Retina (tissue), 1 donor: ENCODE results near the gene STK35.

Source experiments
- DNase-seq: peaks from one replicate; pipeline ENCODE4 v3.0.0-alpha.2; 2016

Gene STK35

DNA sequence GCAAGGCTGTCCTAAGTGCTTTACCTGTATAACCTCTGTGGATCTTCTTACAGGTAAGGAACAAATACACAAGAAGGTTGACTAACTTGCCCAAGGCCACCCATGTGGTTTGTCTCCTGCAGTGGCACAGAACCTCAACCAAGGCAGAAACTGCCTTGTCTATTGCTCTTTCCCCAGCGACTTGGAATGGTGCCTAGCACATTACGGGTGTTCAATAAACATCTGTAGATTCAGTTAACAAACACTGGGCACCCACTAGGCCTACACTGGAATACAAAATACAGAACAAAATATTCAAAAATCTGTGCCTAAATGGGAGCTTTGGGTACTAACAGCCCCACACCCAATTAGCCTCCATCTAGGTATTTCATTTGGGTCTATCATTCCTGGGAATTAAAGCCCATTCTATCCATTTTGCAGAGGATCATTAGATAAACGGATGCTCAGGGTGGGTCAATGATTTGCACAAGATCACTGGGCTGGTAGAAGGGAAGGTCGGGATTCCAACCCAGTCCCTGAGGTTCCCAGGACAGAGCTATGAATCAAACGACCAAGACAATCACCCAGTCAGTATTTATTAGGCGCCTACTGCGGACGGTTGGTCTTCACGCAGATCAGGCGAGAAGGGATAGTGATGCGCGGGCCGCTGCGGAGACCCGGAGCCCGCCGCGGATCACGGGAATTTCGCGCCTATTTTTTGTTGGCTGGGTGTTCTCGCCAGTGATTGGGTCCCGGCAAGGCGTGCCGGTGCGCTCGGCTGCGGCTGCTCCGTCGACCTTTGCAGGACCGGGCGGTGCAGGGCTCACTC is at the start of gene STK35:
Gene STK35 (plus strand): TSS at position 771 of the 808 bp plus-strand sequence. CDS start 55 bp downstream, outside the sequence.
- DNase-seq: no peak

DNA sequence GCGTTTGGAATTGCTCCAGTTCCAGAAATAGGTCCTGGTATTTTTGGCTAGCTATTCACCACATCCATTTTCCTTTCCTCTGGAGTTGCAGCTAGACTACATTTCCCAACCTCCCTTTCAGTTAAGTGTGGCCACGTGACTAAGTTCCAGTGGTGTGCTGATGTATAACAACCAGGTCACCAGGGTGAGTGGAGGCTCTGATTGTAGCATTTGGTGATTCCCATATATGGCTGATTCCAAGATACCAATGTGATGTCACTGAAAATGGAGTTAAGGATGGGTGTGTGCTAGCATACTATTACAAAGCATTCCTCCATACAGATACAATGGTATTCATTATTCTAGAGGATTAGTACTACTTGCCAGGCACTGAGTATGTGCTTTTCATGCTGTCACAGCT is 49.7 kb upstream of the STK35 start:
- DNase-seq: no peak

DNA sequence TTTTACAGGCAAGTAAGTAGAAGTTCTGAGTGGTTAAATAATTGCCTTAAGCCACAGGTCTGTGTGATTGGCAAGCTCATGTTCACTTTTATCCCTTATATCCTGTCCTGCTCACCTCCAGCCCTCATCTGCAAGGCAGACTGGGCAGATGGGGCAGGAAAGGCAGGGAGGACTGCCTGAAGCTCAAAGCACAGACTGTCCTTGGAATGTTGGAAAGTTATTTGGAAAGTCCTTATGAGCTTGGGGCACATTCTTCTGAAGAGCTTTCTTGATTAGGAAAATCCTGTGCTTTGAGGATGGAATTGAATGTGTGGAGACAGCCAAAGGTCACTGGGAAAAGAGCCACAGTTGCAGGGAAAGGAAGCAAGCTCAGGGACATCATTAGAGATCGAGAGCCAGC is 48.9 kb upstream of the STK35 start:
- no peak for DNase-seq

GRCh38 chr20:2053615-2054014 is 48.0 kb upstream of the STK35 start:
- DNase-seq: no peak

- DNase-seq: no peak
Measured at GRCh38 chr20:2054911-2055310, 46.7 kb upstream of the STK35 start.

- DNase-seq: no peak
Measured at GRCh38 chr20:2059411-2059810, 42.2 kb upstream of the STK35 start.

GRCh38 chr20:2065099-2065498 is 36.5 kb upstream of the STK35 start:
- no peak for DNase-seq

GRCh38 chr20:2066461-2067122 is 35.0 kb upstream of the STK35 start:
- no peak for DNase-seq

GRCh38 chr20:2080532-2081224 is 20.9 kb upstream of the STK35 start:
- no peak for DNase-seq

GRCh38 chr20:2084703-2085102 is 16.9 kb upstream of the STK35 start:
- DNase-seq: no peak

GRCh38 chr20:2086177-2086979 is 15.2 kb upstream of the STK35 start:
- no peak for DNase-seq

GRCh38 chr20:2086980-2087377 is 14.6 kb upstream of the STK35 start:
- no peak for DNase-seq

- DNase-seq: no peak
Measured at GRCh38 chr20:2088891-2089290, 12.7 kb upstream of the STK35 start.

GRCh38 chr20:2089447-2089846 is 12.2 kb upstream of the STK35 start:
- DNase-seq: no peak

DNA sequence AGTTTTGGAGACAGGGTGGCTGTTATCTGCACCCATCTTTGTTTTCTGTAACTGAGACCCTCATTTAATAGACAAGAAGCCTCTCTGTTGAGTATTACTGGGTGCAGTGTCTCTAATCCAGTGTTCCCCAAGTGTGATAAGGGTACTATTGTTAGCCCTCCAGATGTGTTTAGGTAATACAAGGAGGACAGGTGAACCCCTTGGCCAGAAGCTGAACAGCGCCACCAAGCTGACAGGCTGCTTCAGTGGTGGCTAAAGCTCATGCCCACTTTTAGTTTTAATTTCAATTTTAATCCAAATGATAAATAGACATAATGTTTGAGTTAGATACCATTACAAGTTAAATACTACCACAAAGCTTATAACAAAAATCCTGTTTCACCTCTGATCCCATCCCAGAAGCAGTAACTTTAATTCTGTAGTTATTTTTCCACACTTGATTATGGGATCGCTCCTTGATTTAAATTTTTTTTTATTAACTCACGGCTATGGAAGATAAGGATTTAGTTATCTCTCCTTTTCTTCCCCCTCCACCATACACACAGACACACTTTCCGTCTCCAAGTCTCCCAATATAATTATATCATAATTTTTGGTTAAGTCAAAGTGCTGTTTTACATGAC is 8.4 kb upstream of the STK35 start:
- no peak for DNase-seq

- DNase-seq: no peak
Measured at GRCh38 chr20:2093883-2094282, 7.7 kb upstream of the STK35 start.

DNA sequence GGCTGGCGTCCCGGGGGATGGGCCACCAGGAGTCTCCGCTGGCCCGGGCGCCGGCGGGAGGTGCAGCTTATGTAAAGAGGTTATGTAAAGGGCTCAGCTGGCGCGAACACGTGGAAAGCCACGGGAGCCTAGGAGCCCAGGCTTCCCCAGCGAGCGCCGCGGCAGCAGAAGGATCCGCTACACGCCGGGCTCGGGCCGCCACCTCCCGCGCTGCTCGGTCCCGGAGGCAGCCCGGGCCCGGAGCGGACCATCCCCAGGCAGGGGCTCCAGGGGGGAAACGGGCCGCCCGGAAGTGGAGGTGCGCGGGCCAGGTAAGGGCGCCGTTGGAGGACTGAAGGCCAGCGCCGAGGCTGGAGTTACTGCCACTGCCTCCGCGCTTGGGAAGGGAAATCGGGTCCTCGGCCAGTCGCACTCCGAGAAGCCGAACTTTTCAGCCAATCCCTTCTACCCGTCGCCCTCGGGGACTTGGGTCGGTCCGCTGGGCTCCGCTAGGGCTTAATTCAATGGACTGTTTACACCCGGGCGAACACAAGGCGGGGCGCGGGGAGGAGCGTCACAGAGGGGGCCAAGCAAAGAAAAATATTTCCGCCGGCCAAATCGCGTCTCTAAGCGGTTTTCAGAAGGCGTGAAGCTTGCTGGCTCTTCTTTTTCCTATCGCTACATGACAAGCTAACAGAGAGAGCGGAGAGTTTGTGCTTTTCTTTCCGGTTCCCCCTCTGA is 398 bp downstream of the STK35 start:
- DNase-seq: peak; percentile 100

DNA sequence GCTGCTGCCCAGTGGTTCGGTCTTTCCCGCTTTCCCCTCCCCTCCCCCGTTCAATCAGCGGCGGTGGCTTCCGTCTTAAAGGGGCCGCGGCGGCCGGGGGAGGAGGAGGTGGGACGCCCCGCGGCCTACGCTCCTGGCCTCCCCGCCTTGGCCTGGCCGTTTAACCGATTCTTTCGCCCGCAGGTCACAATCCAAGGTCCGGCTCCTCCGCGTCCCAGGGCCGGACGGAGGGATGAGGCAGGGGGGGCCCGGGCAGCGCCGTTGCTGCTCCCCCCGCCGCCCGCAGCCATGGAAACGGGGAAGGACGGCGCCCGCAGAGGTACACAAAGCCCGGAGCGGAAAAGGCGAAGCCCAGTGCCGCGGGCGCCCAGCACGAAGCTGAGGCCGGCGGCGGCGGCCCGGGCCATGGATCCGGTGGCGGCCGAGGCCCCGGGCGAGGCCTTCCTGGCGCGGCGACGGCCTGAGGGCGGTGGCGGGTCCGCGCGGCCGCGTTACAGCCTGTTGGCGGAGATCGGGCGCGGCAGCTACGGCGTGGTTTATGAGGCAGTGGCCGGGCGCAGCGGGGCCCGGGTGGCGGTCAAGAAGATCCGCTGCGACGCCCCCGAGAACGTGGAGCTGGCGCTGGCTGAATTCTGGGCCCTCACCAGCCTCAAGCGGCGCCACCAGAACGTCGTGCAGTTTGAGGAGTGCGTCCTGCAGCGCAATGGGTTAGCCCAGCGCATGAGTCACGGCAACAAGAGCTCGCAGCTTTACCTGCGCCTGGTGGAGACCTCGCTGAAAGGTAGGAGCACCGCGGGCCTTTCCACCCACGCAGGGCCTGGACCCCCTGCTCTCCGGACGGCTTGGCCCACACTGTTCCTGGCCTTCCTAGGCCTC is 1.2 kb downstream of the STK35 start:
- peak; percentile 100 for DNase-seq

GRCh38 chr20:2103461-2104153 is 2.0 kb downstream of the STK35 start:
- DNase-seq: no peak

DNA sequence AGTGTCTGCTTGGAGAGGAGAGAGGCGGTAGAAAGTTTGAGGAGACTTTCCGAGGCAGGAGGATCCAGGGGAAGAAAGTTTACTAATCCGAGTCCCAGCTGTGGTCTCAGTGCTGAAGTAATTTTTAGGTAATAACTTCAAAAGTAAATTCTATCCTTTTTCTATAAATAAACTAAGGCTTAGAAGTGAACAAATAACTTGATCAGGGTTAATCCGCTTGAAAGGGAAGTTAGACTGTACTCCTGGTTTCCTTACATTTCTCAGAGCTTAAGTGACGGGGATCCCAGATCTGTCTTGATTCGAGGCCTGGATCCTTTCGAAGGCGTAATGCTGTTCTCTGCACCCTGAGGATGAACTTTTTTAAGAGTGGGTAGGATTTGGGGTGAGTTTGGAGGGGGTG is 2.6 kb downstream of the STK35 start:
- no peak for DNase-seq
